ENCODE data around the gene DNAJC1. TPM values are rescaled to one million over a fixed set of nuclear protein-coding genes. Genes with fewer than 3 reads are reported as not detected.
"Not testable (repeated sequence)": the region's sequence is repeated elsewhere in the genome, so short reads cannot be mapped to it uniquely, and the experiment has no call there.

Gene DNAJC1
- polyA plus RNA-seq, 4 donors, result 20.6 to 30.0 (median 26.4) TPM

DNA sequence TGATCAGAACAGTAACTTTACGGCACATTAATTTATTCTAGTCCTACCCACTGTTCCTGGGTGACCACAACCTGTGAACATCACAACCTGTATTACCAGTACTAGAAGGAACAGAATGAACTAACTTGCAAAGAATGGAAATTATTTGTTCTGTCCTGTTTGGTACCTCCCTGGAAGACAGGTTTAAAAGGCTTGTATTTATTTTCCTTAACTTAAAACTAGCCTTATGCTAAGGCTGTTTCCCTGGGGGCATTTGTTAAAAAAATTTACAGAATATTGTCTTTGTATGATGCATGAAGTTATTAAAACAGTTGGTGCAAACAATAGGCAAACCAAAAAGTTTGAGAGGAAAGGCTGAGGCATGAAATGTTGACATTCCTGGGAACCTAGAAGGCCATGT is 132.7 kb downstream of the DNAJC1 start:
- Histone ChIP-seq H3K4me1 (ENCODE audit: control insufficient read depth in 3 of 3, insufficient read depth in 2 of 3, low read depth in 1 of 3, low read length in 2 of 3) (no peaks in the 10 kb centered on the region), H3K27me3 (ENCODE audit: control insufficient read depth in 3 of 3, insufficient read depth in 3 of 3, low read length in 3 of 3) (no peaks in the 10 kb centered on the region), H3K36me3 (ENCODE audit: control insufficient read depth in 3 of 3, insufficient read depth in 2 of 3, low read depth in 1 of 3, low read length in 3 of 3) (peaks cover 0 to 14% (median 4%) of the 10 kb centered on the region in 3 donors), H3K4me3 (ENCODE audit: low read depth in 1 of 3, low read length in 3 of 3) (no peak overlapping the region), H3K9me3 (ENCODE audit: control insufficient read depth in 2 of 2, insufficient read depth in 1 of 2, low read depth in 1 of 2, low read length in 1 of 2) (peaks cover 0 to 25% of the 10 kb centered on the region in 2 donors), H3K27ac (ENCODE audit: low read depth in 1 of 3, low read length in 2 of 3) (no peak overlapping the region)
- 98 to 100% (median 100%) methylated on average over 1 of the region's 1 CpG for WGBS, 3 donors
- FAIRE-seq, result no peak
- no peak for DNase-seq

DNA sequence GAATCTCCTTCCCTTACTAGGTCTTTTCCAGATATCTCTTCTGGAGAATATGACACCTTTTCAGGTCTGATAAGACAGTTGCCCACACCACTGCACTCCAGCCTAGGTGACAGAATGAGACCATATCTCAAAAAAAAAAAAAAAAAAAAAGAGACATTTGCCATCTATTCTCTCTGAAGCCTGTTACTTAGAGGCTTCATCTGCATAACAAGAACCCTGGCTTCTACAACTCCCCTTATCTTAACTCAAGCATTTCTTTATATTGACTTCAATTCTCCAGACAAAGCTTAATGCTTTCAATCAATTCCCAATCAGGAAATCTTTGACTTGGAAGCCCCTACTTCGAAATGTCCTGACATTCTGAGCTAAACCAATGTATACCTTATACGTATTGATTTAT is 134.4 kb downstream of the DNAJC1 start:
- not testable (repeated sequence) for H3K36me3 ChIP-seq (ENCODE audit: control insufficient read depth in 3 of 3, insufficient read depth in 2 of 3, low read depth in 1 of 3, low read length in 3 of 3); FAIRE-seq; H3K27ac ChIP-seq (ENCODE audit: low read depth in 1 of 3, low read length in 2 of 3); H3K4me3 ChIP-seq (ENCODE audit: low read depth in 1 of 3, low read length in 3 of 3); H3K4me1 ChIP-seq (ENCODE audit: control insufficient read depth in 3 of 3, insufficient read depth in 2 of 3, low read depth in 1 of 3, low read length in 2 of 3); H3K27me3 ChIP-seq (ENCODE audit: control insufficient read depth in 3 of 3, insufficient read depth in 3 of 3, low read length in 3 of 3); DNase-seq
- WGBS, 3 donors, result 92 to 100% (median 94%) methylated on average over 2 of the region's 2 CpGs
- H3K9me3 ChIP-seq (ENCODE audit: control insufficient read depth in 2 of 2, insufficient read depth in 1 of 2, low read depth in 1 of 2, low read length in 1 of 2), result peaks cover 0 to 21% of the 10 kb centered on the region in 2 donors

DNA sequence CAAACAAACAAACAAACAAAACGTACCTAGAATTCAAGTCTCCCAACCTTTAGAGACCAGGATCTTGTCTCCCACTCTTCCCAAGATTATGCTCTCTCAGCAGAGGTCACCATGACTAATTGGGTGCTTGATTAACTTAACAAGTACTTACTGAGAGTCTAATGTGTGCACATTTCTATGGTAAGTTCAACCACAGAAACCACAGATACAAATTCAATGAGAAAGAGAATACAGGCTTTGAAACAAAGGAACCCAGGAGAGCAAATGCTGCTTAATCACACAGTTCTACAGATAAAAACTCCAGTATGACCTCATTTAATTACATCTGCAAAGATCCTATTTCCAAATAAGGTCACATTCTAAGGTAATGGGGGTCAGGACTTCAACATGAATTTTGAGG is 142.8 kb downstream of the DNAJC1 start:
- WGBS, 3 donors, result 82 to 100% (median 95%) methylated on average over 1 of the region's 1 CpG
- DNase-seq (no peak), FAIRE-seq (no peak)
- H3K27me3 ChIP-seq (ENCODE audit: control insufficient read depth in 3 of 3, insufficient read depth in 3 of 3, low read length in 3 of 3), result no peaks in the 10 kb centered on the region
- no peak overlapping the region for H3K27ac ChIP-seq (ENCODE audit: low read depth in 1 of 3, low read length in 2 of 3)
- no peaks in the 10 kb centered on the region for H3K9me3 ChIP-seq (ENCODE audit: control insufficient read depth in 2 of 2, insufficient read depth in 1 of 2, low read depth in 1 of 2, low read length in 1 of 2)
- no peak overlapping the region for H3K4me3 ChIP-seq (ENCODE audit: low read depth in 1 of 3, low read length in 3 of 3)
- no peaks in the 10 kb centered on the region for H3K4me1 ChIP-seq (ENCODE audit: control insufficient read depth in 3 of 3, insufficient read depth in 2 of 3, low read depth in 1 of 3, low read length in 2 of 3)
- peaks cover 0 to 2% (median 0%) of the 10 kb centered on the region in 3 donors for H3K36me3 ChIP-seq (ENCODE audit: control insufficient read depth in 3 of 3, insufficient read depth in 2 of 3, low read depth in 1 of 3, low read length in 3 of 3)

DNA sequence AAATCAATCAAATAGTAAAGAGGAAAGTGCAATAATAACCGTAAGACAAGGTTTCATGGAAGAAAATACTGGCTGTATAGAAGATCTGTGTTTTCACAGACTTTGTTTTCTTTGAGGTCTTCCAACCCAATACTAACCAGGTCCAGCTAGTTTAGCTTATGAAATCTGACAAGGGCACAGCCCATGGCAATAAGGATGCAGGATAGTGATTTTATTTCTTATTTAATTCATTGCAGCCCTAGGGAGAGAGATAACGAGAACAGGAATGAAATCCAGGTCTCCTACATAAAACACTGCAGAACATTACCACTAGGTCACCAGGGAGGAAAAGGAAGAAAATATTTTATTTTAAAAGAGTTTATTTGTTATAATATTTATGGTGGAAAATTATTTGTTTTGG is 145.1 kb downstream of the DNAJC1 start:
- FAIRE-seq, result no peak
- Histone ChIP-seq H3K36me3 (ENCODE audit: control insufficient read depth in 3 of 3, insufficient read depth in 2 of 3, low read depth in 1 of 3, low read length in 3 of 3) (peaks cover 0 to 2% (median 0%) of the 10 kb centered on the region in 3 donors), H3K27ac (ENCODE audit: low read depth in 1 of 3, low read length in 2 of 3) (no peak overlapping the region), H3K4me3 (ENCODE audit: low read depth in 1 of 3, low read length in 3 of 3) (no peak overlapping the region), H3K4me1 (ENCODE audit: control insufficient read depth in 3 of 3, insufficient read depth in 2 of 3, low read depth in 1 of 3, low read length in 2 of 3) (no peaks in the 10 kb centered on the region), H3K9me3 (ENCODE audit: control insufficient read depth in 2 of 2, insufficient read depth in 1 of 2, low read depth in 1 of 2, low read length in 1 of 2) (no peaks in the 10 kb centered on the region), H3K27me3 (ENCODE audit: control insufficient read depth in 3 of 3, insufficient read depth in 3 of 3, low read length in 3 of 3) (no peaks in the 10 kb centered on the region)
- no peak for DNase-seq
- WGBS, 3 donors, result 50 to 90% (median 70%) methylated on average over 2 of the region's 2 CpGs

DNA sequence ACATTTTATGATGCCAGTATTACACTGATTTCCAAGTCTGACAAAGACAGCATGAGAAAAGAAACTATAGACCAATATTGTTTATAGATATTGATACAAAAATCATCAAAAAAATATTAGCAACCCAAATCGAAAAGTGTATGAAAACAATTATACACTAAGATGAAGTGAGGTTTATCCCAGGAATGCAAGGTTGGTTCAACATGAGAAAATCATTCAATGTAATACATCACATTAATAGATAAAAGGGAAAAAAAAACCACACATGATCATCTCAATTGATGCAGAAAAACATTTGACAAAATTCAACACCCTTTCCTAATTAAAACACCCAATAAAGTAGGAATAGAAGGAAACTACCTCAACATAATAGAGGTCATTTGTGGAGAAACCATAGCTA is 153.9 kb downstream of the DNAJC1 start:
- no peak for DNase-seq
- no peak overlapping the region for H3K4me3 ChIP-seq (ENCODE audit: low read depth in 1 of 3, low read length in 3 of 3)
- no peaks in the 10 kb centered on the region for H3K27me3 ChIP-seq (ENCODE audit: control insufficient read depth in 3 of 3, insufficient read depth in 3 of 3, low read length in 3 of 3)
- no peak overlapping the region for H3K27ac ChIP-seq (ENCODE audit: low read depth in 1 of 3, low read length in 2 of 3)
- FAIRE-seq, result no peak
- H3K36me3 ChIP-seq (ENCODE audit: control insufficient read depth in 3 of 3, insufficient read depth in 2 of 3, low read depth in 1 of 3, low read length in 3 of 3), result peaks cover 0 to 2% (median 0%) of the 10 kb centered on the region in 3 donors
- H3K9me3 ChIP-seq (ENCODE audit: control insufficient read depth in 2 of 2, insufficient read depth in 1 of 2, low read depth in 1 of 2, low read length in 1 of 2), result peaks cover 0 to 6% of the 10 kb centered on the region in 2 donors
- H3K4me1 ChIP-seq (ENCODE audit: control insufficient read depth in 3 of 3, insufficient read depth in 2 of 3, low read depth in 1 of 3, low read length in 2 of 3), result no peaks in the 10 kb centered on the region
- WGBS, 3 donors, result 93 to 100% (median 100%) methylated on average over 1 of the region's 1 CpG

DNA sequence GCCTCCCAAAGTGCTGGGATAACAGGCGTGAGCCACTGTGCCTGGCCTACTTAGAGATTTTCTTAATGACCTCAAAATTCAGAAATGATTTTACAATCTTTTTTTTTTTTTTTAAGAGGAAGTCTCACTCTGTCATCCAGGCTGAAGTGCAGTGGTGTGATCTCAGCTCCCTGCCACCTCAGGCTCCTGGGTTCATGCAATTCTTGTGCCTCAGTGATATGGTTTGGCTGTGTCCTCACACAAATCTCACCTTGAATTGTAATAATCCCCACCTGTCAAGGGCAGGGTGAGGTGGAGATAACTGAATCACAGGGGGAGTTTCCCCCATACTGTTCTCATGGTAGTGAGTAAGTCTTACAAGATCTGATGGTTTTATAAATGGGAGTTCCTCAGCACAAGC is 159.9 kb downstream of the DNAJC1 start:
- Histone ChIP-seq H3K4me3 (ENCODE audit: low read depth in 1 of 3, low read length in 3 of 3) (no peak overlapping the region), H3K36me3 (ENCODE audit: control insufficient read depth in 3 of 3, insufficient read depth in 2 of 3, low read depth in 1 of 3, low read length in 3 of 3) (peaks cover 0 to 2% (median 0%) of the 10 kb centered on the region in 3 donors), H3K9me3 (ENCODE audit: control insufficient read depth in 2 of 2, insufficient read depth in 1 of 2, low read depth in 1 of 2, low read length in 1 of 2) (no peaks in the 10 kb centered on the region), H3K27ac (ENCODE audit: low read depth in 1 of 3, low read length in 2 of 3) (no peak overlapping the region), H3K27me3 (ENCODE audit: control insufficient read depth in 3 of 3, insufficient read depth in 3 of 3, low read length in 3 of 3) (no peaks in the 10 kb centered on the region), H3K4me1 (ENCODE audit: control insufficient read depth in 3 of 3, insufficient read depth in 2 of 3, low read depth in 1 of 3, low read length in 2 of 3) (no peaks in the 10 kb centered on the region)
- no peak for FAIRE-seq
- 86 to 100% (median 91%) methylated on average over 1 of the region's 1 CpG for WGBS, 3 donors
- DNase-seq, result no peak

DNA sequence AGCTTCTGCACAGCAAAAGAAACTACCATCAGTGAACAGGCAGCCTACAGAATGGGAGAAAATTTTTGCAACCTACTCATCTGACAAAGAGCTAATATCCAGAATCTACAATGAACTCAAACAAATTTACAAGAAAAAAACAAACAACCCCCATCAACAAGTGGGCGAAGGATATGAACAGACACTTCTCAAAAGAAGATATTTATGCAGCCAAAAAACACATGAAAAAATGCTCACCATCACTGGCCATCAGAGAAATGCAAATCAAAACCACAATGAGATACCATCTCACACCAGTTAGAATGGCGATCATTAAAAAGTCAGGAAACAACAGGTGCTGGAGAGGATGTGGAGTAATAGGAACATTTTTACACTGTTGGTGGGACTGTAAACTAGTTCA is 162.3 kb downstream of the DNAJC1 start:
- not testable (repeated sequence) for DNase-seq; FAIRE-seq; H3K27me3 ChIP-seq (ENCODE audit: control insufficient read depth in 3 of 3, insufficient read depth in 3 of 3, low read length in 3 of 3); H3K4me3 ChIP-seq (ENCODE audit: low read depth in 1 of 3, low read length in 3 of 3); H3K36me3 ChIP-seq (ENCODE audit: control insufficient read depth in 3 of 3, insufficient read depth in 2 of 3, low read depth in 1 of 3, low read length in 3 of 3); H3K27ac ChIP-seq (ENCODE audit: low read depth in 1 of 3, low read length in 2 of 3); H3K9me3 ChIP-seq (ENCODE audit: control insufficient read depth in 2 of 2, insufficient read depth in 1 of 2, low read depth in 1 of 2, low read length in 1 of 2); H3K4me1 ChIP-seq (ENCODE audit: control insufficient read depth in 3 of 3, insufficient read depth in 2 of 3, low read depth in 1 of 3, low read length in 2 of 3)
- 90 to 100% (median 100%) methylated on average over 2 of the region's 2 CpGs for WGBS, 3 donors

DNA sequence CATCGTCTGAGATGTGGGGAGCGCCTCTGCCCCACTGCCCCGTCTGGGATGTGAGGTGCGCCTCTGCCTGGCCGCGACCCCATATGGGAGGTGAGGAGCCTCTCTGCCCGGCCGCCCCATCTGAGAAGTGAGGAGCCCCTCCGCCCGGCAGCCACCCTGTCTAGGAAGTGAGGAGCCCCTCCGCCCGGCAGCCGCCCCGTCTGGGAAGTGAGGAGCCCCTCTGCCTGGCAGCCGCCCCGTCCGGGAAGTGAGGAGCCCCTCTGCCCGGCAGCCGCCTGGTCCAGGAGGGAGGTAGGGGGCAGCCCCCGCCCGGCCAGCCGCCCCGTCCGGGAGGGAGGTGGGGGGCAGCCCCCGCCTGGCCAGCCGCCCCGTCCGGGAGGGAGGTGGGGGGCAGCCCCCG is 166.0 kb downstream of the DNAJC1 start:
- H3K27ac ChIP-seq (ENCODE audit: low read depth in 1 of 3, low read length in 2 of 3); FAIRE-seq; H3K4me1 ChIP-seq (ENCODE audit: control insufficient read depth in 3 of 3, insufficient read depth in 2 of 3, low read depth in 1 of 3, low read length in 2 of 3); H3K4me3 ChIP-seq (ENCODE audit: low read depth in 1 of 3, low read length in 3 of 3); DNase-seq; H3K36me3 ChIP-seq (ENCODE audit: control insufficient read depth in 3 of 3, insufficient read depth in 2 of 3, low read depth in 1 of 3, low read length in 3 of 3); H3K27me3 ChIP-seq (ENCODE audit: control insufficient read depth in 3 of 3, insufficient read depth in 3 of 3, low read length in 3 of 3): not testable (repeated sequence)
- peaks cover 1 to 23% of the 10 kb centered on the region in 2 donors for H3K9me3 ChIP-seq (ENCODE audit: control insufficient read depth in 2 of 2, insufficient read depth in 1 of 2, low read depth in 1 of 2, low read length in 1 of 2)
- WGBS, 3 donors, result 80 to 99% (median 95%) methylated on average over 1 to 29 of the region's 29 CpGs

DNA sequence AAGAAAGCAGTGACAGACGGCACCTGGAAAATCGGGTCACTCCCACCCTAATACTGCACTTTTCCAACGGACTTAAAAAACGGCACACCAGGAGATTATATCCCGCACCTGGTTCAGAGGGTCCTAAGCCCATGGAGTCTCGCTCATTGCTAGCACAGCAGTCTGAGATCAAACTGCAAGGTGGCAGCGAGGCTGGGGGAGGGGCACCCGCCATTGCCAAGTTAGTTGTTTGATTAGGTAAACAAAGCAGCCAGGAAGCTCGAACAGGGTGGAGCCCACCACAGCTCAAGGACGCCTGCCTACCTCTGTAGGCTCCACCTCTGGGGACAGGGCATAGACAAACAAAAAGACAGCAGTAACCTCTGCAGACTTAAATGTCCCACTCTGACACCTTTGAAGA is 169.0 kb downstream of the DNAJC1 start:
- peaks cover 1 to 27% of the 10 kb centered on the region in 2 donors for H3K9me3 ChIP-seq (ENCODE audit: control insufficient read depth in 2 of 2, insufficient read depth in 1 of 2, low read depth in 1 of 2, low read length in 1 of 2)
- 89 to 99% (median 95%) methylated on average over 10 of the region's 10 CpGs for WGBS, 3 donors
- FAIRE-seq, result not testable (repeated sequence)

More for the DNA sequence above, 169.0 kb downstream of the DNAJC1 start:
- not testable (repeated sequence) for H3K4me3 ChIP-seq (ENCODE audit: low read depth in 1 of 3, low read length in 3 of 3); H3K27ac ChIP-seq (ENCODE audit: low read depth in 1 of 3, low read length in 2 of 3); H3K4me1 ChIP-seq (ENCODE audit: control insufficient read depth in 3 of 3, insufficient read depth in 2 of 3, low read depth in 1 of 3, low read length in 2 of 3); H3K36me3 ChIP-seq (ENCODE audit: control insufficient read depth in 3 of 3, insufficient read depth in 2 of 3, low read depth in 1 of 3, low read length in 3 of 3); DNase-seq; H3K27me3 ChIP-seq (ENCODE audit: control insufficient read depth in 3 of 3, insufficient read depth in 3 of 3, low read length in 3 of 3)

All from small intestine (tissue), 7 donors.